ENCODE results near the gene KIAA1671.

DNA sequence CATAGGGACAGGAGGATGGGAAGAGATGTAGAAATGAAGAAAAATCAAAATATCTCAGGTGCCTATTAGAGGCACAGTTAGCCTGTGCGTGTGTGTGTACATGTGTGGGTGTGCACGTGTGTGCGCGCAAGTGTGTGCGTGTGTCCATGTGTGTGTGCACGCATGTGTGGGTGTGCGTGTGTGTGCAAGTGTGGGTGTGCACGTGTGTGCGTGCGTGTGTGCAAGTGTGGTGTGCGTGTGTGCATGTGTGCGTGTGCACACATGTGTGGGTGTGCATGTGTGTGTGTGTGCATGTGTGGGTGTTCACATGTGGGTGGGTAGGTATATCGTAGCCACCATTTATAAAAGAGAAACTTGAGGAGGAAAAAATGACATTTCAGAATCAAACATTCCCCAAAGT lies 276.3 kb downstream of the KIAA1671 start:
- TF ChIP-seq CTCF (IDR thresholded peaks at IDR 0.05), result no peak
- no peak for TF ChIP-seq POLR2A (IDR thresholded peaks at IDR 0.05)
